Measurements from ENCODE around the gene AADAT. TPM values are rescaled to one million over a fixed set of nuclear protein-coding genes. Genes with fewer than 3 reads are reported as not detected.

AADAT gene
- total and polyA plus RNA-seq, 2 of the 8 experiments (the other 6 are each of a cell fraction or from before 2014, with no cell fraction given) = 6.1 to 7.7 TPM

DNA sequence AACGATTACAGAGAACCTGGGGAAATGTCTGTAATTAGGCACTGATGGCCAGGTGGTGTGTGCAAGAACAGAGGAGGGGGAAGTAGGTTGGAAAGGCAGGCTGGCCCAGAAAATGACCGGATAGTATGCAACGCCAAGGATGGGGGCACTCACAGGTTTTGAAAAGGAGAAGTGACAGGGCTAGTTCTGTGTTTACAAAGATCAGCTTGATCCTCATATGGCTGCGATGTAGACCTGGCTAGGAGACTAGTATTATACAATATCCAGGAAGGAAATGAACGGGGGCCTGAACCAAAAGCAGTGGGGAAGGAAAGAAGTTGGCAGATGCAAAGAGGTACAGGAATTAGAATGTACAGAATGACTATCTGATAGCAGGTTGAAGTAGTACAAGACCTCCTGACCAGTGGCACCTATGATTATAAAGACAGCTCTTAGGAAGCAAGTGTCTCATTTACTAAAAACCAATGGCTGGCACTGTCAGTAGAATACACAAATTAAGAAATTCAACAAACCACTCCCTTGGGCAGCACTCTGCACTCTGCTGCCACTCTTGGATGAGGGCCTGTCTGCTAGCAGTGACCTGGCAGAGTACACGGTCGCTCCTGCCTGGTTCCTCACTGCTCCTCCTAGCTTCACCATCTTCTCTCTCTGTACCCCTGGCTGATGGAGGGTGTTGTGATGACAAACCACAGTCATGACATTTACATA is 77.7 kb downstream of the AADAT start:
- no peaks in the 10 kb centered on the region; a peak in 1 of 4 replicates for H3K79me2 ChIP-seq (ENCODE audit: control insufficient read depth in 1 of 2, insufficient read depth in 2 of 2, low read length in 2 of 2)
- no peak overlapping the region for H3K56ac ChIP-seq (replicated peaks; ENCODE audit: insufficient read length, low read depth, low read length)
- H4K91ac ChIP-seq (replicated peaks; ENCODE audit: insufficient read length, low read length) = no peak overlapping the region
- ChIA-PET CTCF (ENCODE audit: partially characterized antibody) (interaction anchor here (0.6 to 2.3 kb wide), 4 partner anchors 13 to 201 kb away, joined by 3 to 10 read pairs (median 6); partner anchors contain the start of gene MFAP3L), POLR2A (ENCODE audit: partially characterized antibody) (interaction anchor here (1.0 kb wide), 3 partner anchors 9 to 34 kb away, joined by 3 to 4 read pairs (median 3); no protein-coding TSS in a partner anchor)
- peak in 1 of 2 experiments; percentile 23 for DNase-seq (ENCODE audit: low read depth in 1 of 2, low spot score in 2 of 2)
- H2BK5ac ChIP-seq (ENCODE audit: low read depth, low read length) = no peak overlapping the region
- H4K8ac ChIP-seq (ENCODE audit: extremely low read depth, insufficient read depth, low read length) = no peak overlapping the region
- H2BK20ac ChIP-seq (ENCODE audit: low read length) = no peak overlapping the region
- no peaks in the 10 kb centered on the region for H3K23me2 ChIP-seq (ENCODE audit: low read depth, low read length)
- no peaks in the 10 kb centered on the region for H3K9me3 ChIP-seq (ENCODE audit: insufficient read depth in 2 of 2, low read depth in 1 of 2, low read length in 1 of 2)
- no peak overlapping the region for H3K27ac ChIP-seq (ENCODE audit: low read depth, low read length)
- H4K20me1 ChIP-seq (replicated peaks in 1 of 2; ENCODE audit: control insufficient read depth in 1 of 2, insufficient read depth in 2 of 2, low read length in 2 of 2) = no peaks in the 10 kb centered on the region
- no peak overlapping the region for H2AFZ ChIP-seq (ENCODE audit: low read length)
- H3K4me3 ChIP-seq (ENCODE audit: extremely low read depth in 1 of 4, insufficient read depth in 2 of 4, low read depth in 3 of 4, low read length in 4 of 4) = no peak overlapping the region
- WGBS, 2 experiments (ENCODE audit: extremely low coverage in 1 of 2, insufficient coverage in 1 of 2, insufficient read length in 1 of 2, insufficient replicate concordance in 2 of 2, low coverage in 1 of 2, low lambda C conversion rate in 2 of 2, missing lambda C conversion rate in 1 of 2) = 94% methylated on average over 7 of the region's 7 CpGs; no CpG with 5 or more reads in 1 of the 2 experiments
- peaks cover 0 to 7% (median 1%) of the 10 kb centered on the region in 4 experiments; a peak in 1 of 7 replicates for H3K4me1 ChIP-seq (replicated peaks in 1 of 4; ENCODE audit: control insufficient read depth in 3 of 4, insufficient read depth in 4 of 4, low read length in 3 of 4)
- no peak overlapping the region for H3K23ac ChIP-seq (ENCODE audit: insufficient read length)
- no peaks in the 10 kb centered on the region; the same call in 1 of the 2 replicates for H3K79me1 ChIP-seq (ENCODE audit: low read depth, low read length)
- H2BK120ac ChIP-seq (replicated peaks; ENCODE audit: low read depth, low read length) = no peak overlapping the region
- H3K18ac ChIP-seq (ENCODE audit: extremely low read depth, low read length) = no peak overlapping the region
- H2AK5ac ChIP-seq (ENCODE audit: low read depth, low read length) = no peak overlapping the region
- H3K4me2 ChIP-seq (ENCODE audit: insufficient read depth in 1 of 2, low read depth in 2 of 2, low read length in 2 of 2) = no peak overlapping the region
- H2BK15ac ChIP-seq (ENCODE audit: low read length) = no peak overlapping the region
- no peaks in the 10 kb centered on the region for H3K27me3 ChIP-seq (replicated peaks in 1 of 4; ENCODE audit: control insufficient read depth in 3 of 4, extremely low read depth in 1 of 4, insufficient read depth in 3 of 4, low read length in 3 of 4)
- H4K5ac ChIP-seq (ENCODE audit: insufficient read length, low read depth, low read length) = no peak overlapping the region
- no peak for FAIRE-seq
- H3K36me3 ChIP-seq (ENCODE audit: control insufficient read depth in 2 of 4, insufficient read depth in 4 of 4, low read length in 3 of 4) = no peaks in the 10 kb centered on the region; a peak in 1 of 8 replicates
- H3K14ac ChIP-seq (ENCODE audit: insufficient read length) = no peak overlapping the region
- H3K4ac ChIP-seq (replicated peaks; ENCODE audit: insufficient read length, low read depth, low read length) = no peak overlapping the region
- no peak overlapping the region for H3K9ac ChIP-seq (replicated peaks in 1 of 4; ENCODE audit: extremely low read depth in 1 of 4, low read depth in 3 of 4, low read length in 3 of 4)
- no peak overlapping the region for H2BK12ac ChIP-seq (ENCODE audit: low read depth, low read length)
- TF ChIP-seq SP2 (IDR thresholded peaks at IDR 0.05; ENCODE audit: low read length) = no peak
- TF ChIP-seq HDAC6 (IDR thresholded peaks at IDR 0.05; ENCODE audit: low read depth, low read length) = no peak
- no peak for TF ChIP-seq RBBP5 (IDR thresholded peaks at IDR 0.05; ENCODE audit: borderline replicate concordance, low read depth, low read length)
- no peak for TF ChIP-seq SIX5 (IDR thresholded peaks at IDR 0.05; ENCODE audit: low read depth, low read length)
- TF ChIP-seq NRF1 (IDR thresholded peaks at IDR 0.05; ENCODE audit: low read depth, low read length) = no peak
- TF ChIP-seq CBX5 (IDR thresholded peaks at IDR 0.05; ENCODE audit: low read depth, low read length) = no peak
- TF ChIP-seq POU5F1 (IDR thresholded peaks at IDR 0.05; ENCODE audit: low read depth, low read length) = no peak
- no peak for TF ChIP-seq POLR2AphosphoS5 (IDR thresholded peaks at IDR 0.05; ENCODE audit: low read depth, low read length)
- TF ChIP-seq TCF12 (IDR thresholded peaks at IDR 0.05; ENCODE audit: low read depth, low read length) = no peak
- no peak for TF ChIP-seq POLR2A (IDR thresholded peaks at IDR 0.05; ENCODE audit: control extremely low read depth in 1 of 2, low read depth in 2 of 2, low read length in 2 of 2)
- no peak for TF ChIP-seq HDAC2 (IDR thresholded peaks at IDR 0.05; ENCODE audit: borderline replicate concordance in 1 of 2, low read depth in 2 of 2, low read length in 2 of 2)
- TF ChIP-seq, protein P1, sequence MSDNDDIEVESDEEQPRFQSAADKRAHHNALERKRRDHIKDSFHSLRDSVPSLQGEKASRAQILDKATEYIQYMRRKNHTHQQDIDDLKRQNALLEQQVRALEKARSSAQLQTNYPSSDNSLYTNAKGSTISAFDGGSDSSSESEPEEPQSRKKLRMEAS (IDR thresholded peaks at IDR 0.05) = no peak
- no peak for TF ChIP-seq CHD2 (IDR thresholded peaks at IDR 0.05; ENCODE audit: low read length)
- TF ChIP-seq BRCA1 (IDR thresholded peaks at IDR 0.05; ENCODE audit: low read depth, low read length) = no peak

Data from H1 (cell line).